Esophagus (tissue), 2 donors: ENCODE data around the gene PCDHGA11. TPM values are rescaled to one million over a fixed set of nuclear protein-coding genes. Genes with fewer than 3 reads are reported as not detected.

ENCODE experiments used
- polyA plus RNA-seq, 2 donors: library from polyadenylated mRNA; stranded (reverse); fragments of 200-250 nt; gene quantifications; one replicate each; pipeline ENCODE4 v1.2.3, GENCODE V29; 2013
- donor health status: healthy with polysubstance abuse.
- donor health status: Bipolar disorder and iron deficiency.

PCDHGA11 gene
- polyA plus RNA-seq, 2 donors, result 0.44 to 0.75 TPM

Other genes starting within 250 kb of the PCDHGA11 start
- gene PCDHB7, start 248.4 kb upstream of the PCDHGA11 start, polyA plus RNA-seq, result under 1 TPM; 0.02 to 0.14 TPM
- gene PCDHB8, start 243.3 kb upstream of the PCDHGA11 start, polyA plus RNA-seq, result under 1 TPM; 0.04 TPM
- gene PCDHB16, start 238.7 kb upstream of the PCDHGA11 start, polyA plus RNA-seq, result under 1 TPM; 0.08 to 0.16 TPM
- under 1 TPM; 0.16 to 0.18 TPM for gene PCDHB9, start 233.9 kb upstream of the PCDHGA11 start, polyA plus RNA-seq
- gene PCDHB10, start 228.7 kb upstream of the PCDHGA11 start, polyA plus RNA-seq, result under 1 TPM; 0.10 to 0.44 TPM
- gene PCDHB11, start 221.4 kb upstream of the PCDHGA11 start, polyA plus RNA-seq, result under 1 TPM; 0.16 to 0.47 TPM
- under 1 TPM; 0.08 to 0.15 TPM for gene PCDHB12, start 212.3 kb upstream of the PCDHGA11 start, polyA plus RNA-seq
- under 1 TPM; 0.29 to 0.33 TPM for gene PCDHB13, start 207.1 kb upstream of the PCDHGA11 start, polyA plus RNA-seq
- gene PCDHB14, start 197.7 kb upstream of the PCDHGA11 start, polyA plus RNA-seq, result under 1 TPM; 0.67 to 0.88 TPM
- under 1 TPM; 0.37 to 0.80 TPM for gene PCDHB15, start 175.7 kb upstream of the PCDHGA11 start, polyA plus RNA-seq
- gene SLC25A2, start 117.0 kb upstream of the PCDHGA11 start, polyA plus RNA-seq, result under 1 TPM; 0.05 to 0.29 TPM
- gene TAF7, start 100.3 kb upstream of the PCDHGA11 start, polyA plus RNA-seq, result 10 to 100 TPM; 22.5 to 35.3 TPM
- gene PCDHGA1, start 90.5 kb upstream of the PCDHGA11 start, polyA plus RNA-seq, result under 1 TPM; 0.13 to 0.22 TPM
- under 1 TPM; 0.14 to 0.27 TPM for gene PCDHGA2, start 82.3 kb upstream of the PCDHGA11 start, polyA plus RNA-seq
- gene PCDHGA3, start 77.2 kb upstream of the PCDHGA11 start, polyA plus RNA-seq, result under 1 TPM; 0.08 to 0.12 TPM
- under 1 TPM; 0.19 to 0.39 TPM for gene PCDHGB1, start 71.0 kb upstream of the PCDHGA11 start, polyA plus RNA-seq
- gene PCDHGA4, start 66.0 kb upstream of the PCDHGA11 start, polyA plus RNA-seq, result under 1 TPM; 0.11 to 0.12 TPM
- gene PCDHGB2, start 61.1 kb upstream of the PCDHGA11 start, polyA plus RNA-seq, result under 1 TPM; 0.20 to 0.39 TPM
- under 1 TPM; 0.14 to 0.28 TPM for gene PCDHGA5, start 56.9 kb upstream of the PCDHGA11 start, polyA plus RNA-seq
- under 1 TPM; 0.13 to 0.37 TPM for gene PCDHGB3, start 50.8 kb upstream of the PCDHGA11 start, polyA plus RNA-seq
- gene PCDHGA6, start 47.2 kb upstream of the PCDHGA11 start, polyA plus RNA-seq, result under 1 TPM; 0.36 to 0.63 TPM
- under 1 TPM; 0.24 to 0.53 TPM for gene PCDHGA7, start 38.3 kb upstream of the PCDHGA11 start, polyA plus RNA-seq
- under 1 TPM; 0.36 to 0.37 TPM for gene PCDHGB4, start 33.4 kb upstream of the PCDHGA11 start, polyA plus RNA-seq
- under 1 TPM; 0.06 to 0.29 TPM for gene PCDHGA8, start 28.4 kb upstream of the PCDHGA11 start, polyA plus RNA-seq
- gene PCDHGB5, start 23.1 kb upstream of the PCDHGA11 start, polyA plus RNA-seq, result 1 to 10 TPM; 1.0 to 1.7 TPM
- under 1 TPM; 0.54 to 0.83 TPM for gene PCDHGA9, start 18.3 kb upstream of the PCDHGA11 start, polyA plus RNA-seq
- gene PCDHGB6, start 13.0 kb upstream of the PCDHGA11 start, polyA plus RNA-seq, result under 1 TPM; 0.60 to 0.92 TPM
- gene PCDHGA10, start 8.1 kb upstream of the PCDHGA11 start, polyA plus RNA-seq, result 1 to 10 TPM; 1.1 to 1.2 TPM
- 1 to 10 TPM; 1.2 to 1.4 TPM for gene PCDHGB7, start 3.4 kb upstream of the PCDHGA11 start, polyA plus RNA-seq
- under 1 TPM; 0.34 to 0.65 TPM for gene PCDHGA12, start 9.5 kb downstream of the PCDHGA11 start, polyA plus RNA-seq
- 10 to 100 TPM; 25.8 to 32.1 TPM for gene PCDHGC3, start 54.9 kb downstream of the PCDHGA11 start, polyA plus RNA-seq
- gene PCDHGC4, start 64.0 kb downstream of the PCDHGA11 start, polyA plus RNA-seq, result under 1 TPM; 0.05 to 0.45 TPM
- gene PCDHGC5, start 68.0 kb downstream of the PCDHGA11 start, polyA plus RNA-seq, result under 1 TPM; 0.05 to 0.43 TPM
- gene DIAPH1, start 197.9 kb downstream of the PCDHGA11 start, polyA plus RNA-seq, result 10 to 100 TPM; 84.2 to 84.5 TPM
- 10 to 100 TPM; 38.9 to 46.3 TPM for gene HDAC3, start 215.8 kb downstream of the PCDHGA11 start, polyA plus RNA-seq
- 1 to 10 TPM; 6.3 to 6.7 TPM for gene RELL2, start 215.9 kb downstream of the PCDHGA11 start, polyA plus RNA-seq
- 10 to 100 TPM; 10.3 to 16.2 TPM for gene FCHSD1, start 230.4 kb downstream of the PCDHGA11 start, polyA plus RNA-seq